LNCAP (cell line): ENCODE measurements around the gene TMEM9.

Experiments
- CTCF ChIP-seq: fragments of 450-650 bp; IDR thresholded peaks from 2 replicates; pipeline ENCODE4 v1.5.1; 2017; ENCODE audit warnings: mild to moderate bottlenecking

Gene TMEM9

GRCh38 chr1:201109651-201110050 lies 44.6 kb downstream of the TMEM9 start:
- no peak for TF ChIP-seq CTCF

GRCh38 chr1:201108614-201109013 lies 45.7 kb downstream of the TMEM9 start:
- TF ChIP-seq CTCF, result no peak

GRCh38 chr1:201105688-201106087 lies 48.6 kb downstream of the TMEM9 start:
- no peak for TF ChIP-seq CTCF

GRCh38 chr1:201104141-201104540 lies 50.1 kb downstream of the TMEM9 start:
- TF ChIP-seq CTCF, result no peak

GRCh38 chr1:201103666-201104065 lies 50.6 kb downstream of the TMEM9 start:
- TF ChIP-seq CTCF, result no peak

- TF ChIP-seq CTCF, result no peak
Measured at GRCh38 chr1:201100169-201100930, 53.9 kb downstream of the TMEM9 start.

GRCh38 chr1:201098992-201099677 lies 55.1 kb downstream of the TMEM9 start:
- no peak for TF ChIP-seq CTCF
